Measurements from ENCODE around the gene MYBPC2.

The MYBPC2 gene

GRCh38 chr19:50416034-50416977 is 16.4 kb upstream of the MYBPC2 start:
- TF ChIP-seq CTCF (conservative IDR thresholded peaks at IDR 0.05; ENCODE audit: low read depth): no peak
- no peak overlapping the region for H3K27ac ChIP-seq
- no peak for DNase-seq (ENCODE audit: low spot score)
- ChIA-PET CTCF (no interaction called here), POLR2A (ENCODE audit: low non-redundant PET) (interaction anchor here (1.3 kb wide), 1 partner anchor 12 kb away, joined by 4 read pairs; no protein-coding TSS in a partner anchor)

GRCh38 chr19:50417111-50418081 is 15.3 kb upstream of the MYBPC2 start:
- H3K27ac ChIP-seq: no peak overlapping the region
- TF ChIP-seq CTCF (conservative IDR thresholded peaks at IDR 0.05; ENCODE audit: low read depth): no peak
- DNase-seq (ENCODE audit: low spot score): no peak
- ChIA-PET POLR2A (ENCODE audit: low non-redundant PET) (no interaction called here), CTCF (no interaction called here)

GRCh38 chr19:50418176-50419021 is 14.3 kb upstream of the MYBPC2 start, which contains the start of gene SPIB:
Gene SPIB (plus strand): TSS chr19:50418938. CDS start chr19:50418963, 25 bp downstream.
- no peak for DNase-seq (ENCODE audit: low spot score)
- ChIA-PET POLR2A (ENCODE audit: low non-redundant PET) (no interaction called here), CTCF (no interaction called here)
- no peak for TF ChIP-seq CTCF (conservative IDR thresholded peaks at IDR 0.05; ENCODE audit: low read depth)
- no peak within 1 kb of the TSS for H3K27ac ChIP-seq

- no peak overlapping the region for H3K27ac ChIP-seq
- POLR2A ChIA-PET (ENCODE audit: low non-redundant PET): no interaction called here
- no peak for TF ChIP-seq CTCF (conservative IDR thresholded peaks at IDR 0.05; ENCODE audit: low read depth)
- CTCF ChIA-PET: no interaction called here
- no peak for DNase-seq (ENCODE audit: low spot score)
Measured at GRCh38 chr19:50419022-50419579, 13.6 kb upstream of the MYBPC2 start.

- no peak for DNase-seq (ENCODE audit: low spot score)
- TF ChIP-seq CTCF (conservative IDR thresholded peaks at IDR 0.05; ENCODE audit: low read depth): no peak
- H3K27ac ChIP-seq: no peak overlapping the region
- CTCF ChIA-PET: no interaction called here
- POLR2A ChIA-PET (ENCODE audit: low non-redundant PET): no interaction called here
Measured at GRCh38 chr19:50419580-50420035, 13.1 kb upstream of the MYBPC2 start.
